ENCODE data around the gene RNU7-1.

DNA sequence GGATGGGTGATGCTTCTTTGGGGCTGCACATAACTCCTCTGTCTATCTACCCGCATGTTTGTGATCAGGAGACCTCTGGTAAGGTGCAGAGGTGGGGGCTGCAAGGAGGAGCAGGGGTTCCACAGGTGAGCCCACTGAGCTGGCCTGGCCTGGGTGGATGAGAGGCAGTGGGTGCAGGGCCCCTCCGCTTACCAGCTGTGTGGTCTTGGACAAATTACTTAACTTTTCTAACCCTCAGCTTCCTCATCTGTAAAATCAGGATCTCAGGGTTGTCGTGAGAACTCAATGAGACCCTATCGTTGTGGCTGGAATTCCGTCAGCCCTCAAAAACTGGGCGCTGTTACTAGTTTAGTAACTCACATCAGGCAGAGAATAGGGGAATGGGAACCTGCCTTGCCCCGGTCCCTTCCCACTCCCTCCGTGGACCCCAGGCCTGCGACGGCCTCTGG lies 15.0 kb downstream of the RNU7-1 start:
- TF ChIP-seq, protein P1, sequence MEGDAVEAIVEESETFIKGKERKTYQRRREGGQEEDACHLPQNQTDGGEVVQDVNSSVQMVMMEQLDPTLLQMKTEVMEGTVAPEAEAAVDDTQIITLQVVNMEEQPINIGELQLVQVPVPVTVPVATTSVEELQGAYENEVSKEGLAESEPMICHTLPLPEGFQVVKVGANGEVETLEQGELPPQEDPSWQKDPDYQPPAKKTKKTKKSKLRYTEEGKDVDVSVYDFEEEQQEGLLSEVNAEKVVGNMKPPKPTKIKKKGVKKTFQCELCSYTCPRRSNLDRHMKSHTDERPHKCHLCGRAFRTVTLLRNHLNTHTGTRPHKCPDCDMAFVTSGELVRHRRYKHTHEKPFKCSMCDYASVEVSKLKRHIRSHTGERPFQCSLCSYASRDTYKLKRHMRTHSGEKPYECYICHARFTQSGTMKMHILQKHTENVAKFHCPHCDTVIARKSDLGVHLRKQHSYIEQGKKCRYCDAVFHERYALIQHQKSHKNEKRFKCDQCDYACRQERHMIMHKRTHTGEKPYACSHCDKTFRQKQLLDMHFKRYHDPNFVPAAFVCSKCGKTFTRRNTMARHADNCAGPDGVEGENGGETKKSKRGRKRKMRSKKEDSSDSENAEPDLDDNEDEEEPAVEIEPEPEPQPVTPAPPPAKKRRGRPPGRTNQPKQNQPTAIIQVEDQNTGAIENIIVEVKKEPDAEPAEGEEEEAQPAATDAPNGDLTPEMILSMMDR (IDR thresholded peaks at IDR 0.05; ENCODE audit: insufficient read depth, low read length, poor library complexity, severe bottlenecking) = no peak
- TF ChIP-seq EZH2phosphoT487 (conservative IDR thresholded peaks at IDR 0.05; ENCODE audit: low read length) = no peak
